Smooth muscle cell (in vitro differentiated cells): ENCODE results near the gene OR6C1. TPM values are rescaled to one million over a fixed set of nuclear protein-coding genes. Genes with fewer than 3 reads are reported as not detected.

ENCODE experiments used
- DNase-seq: peaks from one replicate; lab custom pipeline; 2025; ENCODE audit not compliant: unreplicated experiment; lab: John Stamatoyannopoulos, UW
- H2AFZ ChIP-seq: fragments of 200-600 bp; sonication (generic); 2 replicates; pipeline ENCODE4 v1.6.0; 2016; ENCODE audit warnings: antibody characterized with exemption, low read depth, mild to moderate bottlenecking
- H3F3A ChIP-seq: fragments of 200-600 bp; sonication (generic); 2 replicates; pipeline ENCODE4 v1.6.0; 2017; ENCODE audit warnings: antibody characterized with exemption, low read depth
- H3K27ac ChIP-seq: fragments of 200-600 bp; sonication (generic); 2 replicates; pipeline ENCODE4 v1.5.1; 2016; ENCODE audit warnings: low read depth, mild to moderate bottlenecking
- H3K27me3 ChIP-seq: fragments of 200-600 bp; sonication (generic); 2 replicates; pipeline ENCODE4 v1.6.1; 2016; ENCODE audit warnings: low read depth, mild to moderate bottlenecking
- H3K36me3 ChIP-seq: fragments of 200-600 bp; sonication (generic); 2 replicates; pipeline ENCODE4 v1.5.1; 2016; ENCODE audit warnings: low read depth
- H3K4me1 ChIP-seq: fragments of 200-600 bp; sonication (generic); 2 replicates; pipeline ENCODE4 v1.5.1; 2016; ENCODE audit warnings: low read depth
- H3K4me2 ChIP-seq: fragments of 200-600 bp; sonication (generic); 2 replicates; pipeline ENCODE4 v1.6.0; 2016; ENCODE audit warnings: mild to moderate bottlenecking
- H3K4me3 ChIP-seq: fragments of 200-600 bp; sonication (generic); 2 replicates; pipeline ENCODE4 v1.5.1; 2016; ENCODE audit warnings: mild to moderate bottlenecking
- H3K79me2 ChIP-seq: fragments of 200-600 bp; sonication (generic); 2 replicates; pipeline ENCODE4 v1.6.0; 2016; ENCODE audit warnings: low read depth, mild to moderate bottlenecking
- H3K9ac ChIP-seq: fragments of 200-600 bp; sonication (generic); 2 replicates; pipeline ENCODE4 v1.6.0; 2016; ENCODE audit warnings: low read depth
- H3K9me3 ChIP-seq: fragments of 200-600 bp; sonication (generic); replicated peaks from 2 replicates; pipeline ENCODE4 v1.5.1; 2016; ENCODE audit warnings: low read depth
- H4K20me1 ChIP-seq: fragments of 200-600 bp; sonication (generic); 2 replicates; pipeline ENCODE4 v1.6.0; 2016; ENCODE audit warnings: low read depth
- WGBS: methylation state at CpG from one replicate; pipeline ENCODE4 v1.1.7; 2016; ENCODE audit warnings: low lambda C conversion rate; 5-methylcytosine and 5-hydroxymethylcytosine counted together
- polyA plus RNA-seq: library from polyadenylated mRNA; unstranded; fragments of >200 nt; fragmentation: Nextera tagmentation; extraction: Ambion mirVana; gene quantifications from 2 replicates; pipeline ENCODE4 v1.2.1, GENCODE V29; 2016
- total RNA-seq: library from RNA; depleted of rRNA; stranded (reverse); fragments of >200 nt; gene quantifications from 2 replicates; pipeline ENCODE4 v1.2.3, GENCODE V29; 2014
- TF ChIP-seq, protein P1 (sequence below): fragments of 200-600 bp; sonication (generic); IDR thresholded peaks from 2 replicates; pipeline ENCODE4 v1.5.1; 2017; ENCODE audit warnings: borderline replicate concordance, mild to moderate bottlenecking, antibody characterized with exemption; ENCODE audit not compliant: insufficient read depth, poor library complexity, severe bottlenecking

OR6C1 gene
- not detected in 2 replicates for total RNA-seq
- not detected in 2 replicates for polyA plus RNA-seq

DNA sequence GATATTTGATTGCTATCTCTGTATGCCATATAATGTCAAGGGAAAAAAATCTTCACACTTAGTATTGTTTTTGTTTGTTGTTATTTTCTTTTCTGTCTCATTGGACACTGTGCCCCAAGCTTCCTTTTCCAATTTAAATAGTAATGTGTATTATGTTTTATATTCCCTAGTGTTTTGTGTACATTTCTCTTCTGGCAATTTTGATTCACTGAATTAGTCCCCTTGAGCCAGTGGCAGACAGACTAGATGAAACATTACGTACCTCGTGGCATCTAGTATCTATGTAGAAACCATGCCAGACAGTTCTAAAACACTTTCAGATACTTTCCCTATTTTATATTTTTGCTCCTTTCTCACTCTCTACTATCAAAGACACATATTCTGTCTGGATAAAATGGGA, at the start of gene OR6C1:
TSS of gene OR6C1 (plus strand) at position 301 of the 400 bp plus-strand sequence. CDS start 6,257 bp downstream, outside the sequence.
- 98% methylated on average over 2 of the region's 2 CpGs for WGBS
- no peak for DNase-seq
- Histone ChIP-seq H2AFZ (no peak within 1 kb of the TSS), H4K20me1 (no peaks in the 10 kb centered on the region), H3K4me3 (no peak within 1 kb of the TSS), H3K9me3 (no peaks in the 10 kb centered on the region), H3K27ac (no peak within 1 kb of the TSS), H3F3A (no peaks in the 10 kb centered on the region), H3K79me2 (no peaks in the 10 kb centered on the region), H3K27me3 (no peaks in the 10 kb centered on the region), H3K4me1 (no peaks in the 10 kb centered on the region), H3K36me3 (no peaks in the 10 kb centered on the region), H3K4me2 (no peak within 1 kb of the TSS), H3K9ac (no peak within 1 kb of the TSS)
- TF ChIP-seq, protein P1, sequence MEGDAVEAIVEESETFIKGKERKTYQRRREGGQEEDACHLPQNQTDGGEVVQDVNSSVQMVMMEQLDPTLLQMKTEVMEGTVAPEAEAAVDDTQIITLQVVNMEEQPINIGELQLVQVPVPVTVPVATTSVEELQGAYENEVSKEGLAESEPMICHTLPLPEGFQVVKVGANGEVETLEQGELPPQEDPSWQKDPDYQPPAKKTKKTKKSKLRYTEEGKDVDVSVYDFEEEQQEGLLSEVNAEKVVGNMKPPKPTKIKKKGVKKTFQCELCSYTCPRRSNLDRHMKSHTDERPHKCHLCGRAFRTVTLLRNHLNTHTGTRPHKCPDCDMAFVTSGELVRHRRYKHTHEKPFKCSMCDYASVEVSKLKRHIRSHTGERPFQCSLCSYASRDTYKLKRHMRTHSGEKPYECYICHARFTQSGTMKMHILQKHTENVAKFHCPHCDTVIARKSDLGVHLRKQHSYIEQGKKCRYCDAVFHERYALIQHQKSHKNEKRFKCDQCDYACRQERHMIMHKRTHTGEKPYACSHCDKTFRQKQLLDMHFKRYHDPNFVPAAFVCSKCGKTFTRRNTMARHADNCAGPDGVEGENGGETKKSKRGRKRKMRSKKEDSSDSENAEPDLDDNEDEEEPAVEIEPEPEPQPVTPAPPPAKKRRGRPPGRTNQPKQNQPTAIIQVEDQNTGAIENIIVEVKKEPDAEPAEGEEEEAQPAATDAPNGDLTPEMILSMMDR, result no peak

DNA sequence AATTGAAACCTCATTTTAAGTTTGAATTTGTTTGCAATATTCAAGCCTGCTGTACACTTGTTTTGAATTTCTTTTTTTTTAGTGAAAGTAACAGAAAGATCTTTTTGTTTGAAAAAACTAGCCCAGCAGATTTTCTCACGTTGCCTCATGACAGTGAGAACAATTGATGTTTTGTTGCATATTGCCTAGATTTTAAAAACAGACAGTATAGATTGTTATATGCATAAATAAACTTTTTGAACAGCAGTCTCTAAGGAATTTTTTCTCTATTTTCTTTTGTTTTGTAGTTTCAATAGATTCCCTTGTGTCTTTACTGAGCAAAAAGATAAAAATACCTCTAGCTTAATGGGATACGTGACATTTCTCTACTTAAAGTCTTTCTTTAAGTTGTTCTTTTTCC, 33.2 kb upstream of the OR6C1 start:
- H3K36me3 ChIP-seq, result no peaks in the 10 kb centered on the region
- H3K27ac ChIP-seq, result no peak overlapping the region
- H4K20me1 ChIP-seq, result no peaks in the 10 kb centered on the region
- H3K4me2 ChIP-seq, result no peak overlapping the region
- no peaks in the 10 kb centered on the region for H3K79me2 ChIP-seq
- no peak for DNase-seq
- no peaks in the 10 kb centered on the region for H3K4me1 ChIP-seq
- no peaks in the 10 kb centered on the region for H3K9me3 ChIP-seq
- H3K4me3 ChIP-seq, result no peak overlapping the region
- 83% methylated on average over 2 of the region's 2 CpGs for WGBS
- H3F3A ChIP-seq, result no peaks in the 10 kb centered on the region
- no peak overlapping the region for H3K9ac ChIP-seq
- TF ChIP-seq, protein P1, result no peak
- no peak overlapping the region for H2AFZ ChIP-seq
- no peaks in the 10 kb centered on the region for H3K27me3 ChIP-seq

DNA sequence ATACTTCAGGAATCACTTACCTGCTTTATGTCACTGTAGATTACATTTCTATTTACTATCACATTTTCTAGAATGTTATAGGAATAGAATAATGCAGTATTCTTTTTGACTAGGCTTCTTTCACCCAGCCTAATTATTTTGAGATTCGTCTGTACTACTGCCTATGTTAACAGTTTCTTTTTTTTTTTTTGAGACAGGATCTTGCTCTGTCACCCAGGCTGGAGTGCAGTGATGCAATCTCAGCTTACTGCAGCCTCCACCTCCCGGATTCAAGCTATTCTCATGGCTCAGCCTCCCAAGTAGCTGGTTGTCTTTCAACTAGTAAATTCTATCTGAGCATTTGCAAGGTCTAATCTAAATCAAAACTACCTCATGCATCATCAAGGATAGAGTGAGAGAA, 24.1 kb upstream of the OR6C1 start:
- Histone ChIP-seq H3K9me3 (no peaks in the 10 kb centered on the region), H3K79me2 (no peaks in the 10 kb centered on the region), H3K27ac (no peak overlapping the region), H4K20me1 (no peaks in the 10 kb centered on the region), H3F3A (no peaks in the 10 kb centered on the region), H2AFZ (no peak overlapping the region), H3K36me3 (no peaks in the 10 kb centered on the region), H3K27me3 (no peaks in the 10 kb centered on the region), H3K4me1 (no peaks in the 10 kb centered on the region), H3K4me2 (no peak overlapping the region), H3K9ac (no peak overlapping the region), H3K4me3 (no peak overlapping the region)
- TF ChIP-seq, protein P1, result no peak
- DNase-seq, result no peak
- 65% methylated on average over 2 of the region's 2 CpGs for WGBS

DNA sequence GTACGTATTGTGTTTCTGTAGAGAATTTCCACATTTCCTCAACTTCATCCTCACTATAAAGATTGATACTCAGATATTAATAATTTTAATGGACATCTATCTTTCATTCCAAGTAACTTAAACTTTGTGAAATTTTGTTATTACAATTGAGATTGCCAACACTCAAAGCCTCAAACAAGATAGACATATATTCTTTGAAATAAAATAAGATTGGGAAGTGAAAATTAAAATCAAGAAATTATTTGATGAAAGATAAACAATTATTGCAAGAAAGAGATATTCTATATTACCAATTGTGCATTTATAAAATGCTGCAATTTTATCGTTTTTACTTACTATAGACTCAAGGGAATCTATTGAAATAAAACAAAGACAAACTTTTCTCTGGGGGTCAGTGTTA, 17.7 kb upstream of the OR6C1 start, which contains the start of gene OR6C6:
TSS of gene OR6C6 (minus strand) at position 101 of the 400 bp plus-strand sequence. CDS start 1,337 bp downstream, outside the sequence.
- no peaks in the 10 kb centered on the region for H3K36me3 ChIP-seq
- TF ChIP-seq, protein P1, result no peak
- H3K4me3 ChIP-seq, result no peak within 1 kb of the TSS
- H3K27ac ChIP-seq, result no peak within 1 kb of the TSS
- WGBS, result 78% methylated on average over 2 of the region's 2 CpGs
- H3K79me2 ChIP-seq, result no peaks in the 10 kb centered on the region
- H3K9ac ChIP-seq, result no peak within 1 kb of the TSS
- no peaks in the 10 kb centered on the region for H4K20me1 ChIP-seq
- no peak within 1 kb of the TSS for H2AFZ ChIP-seq
- H3K27me3 ChIP-seq, result no peaks in the 10 kb centered on the region
- H3K4me2 ChIP-seq, result no peak within 1 kb of the TSS
- no peaks in the 10 kb centered on the region for H3K9me3 ChIP-seq
- DNase-seq, result no peak
- no peaks in the 10 kb centered on the region for H3K4me1 ChIP-seq
- no peaks in the 10 kb centered on the region for H3F3A ChIP-seq
